CD4-positive, alpha-beta T cell treated with Interleukin-6 at 100 ng/mL for 8 hours (primary cell): ENCODE data around the gene GNG7.
"Not testable (repeated sequence)": the region's sequence is repeated elsewhere in the genome, so short reads cannot be mapped to it uniquely, and the experiment has no call there.

Source experiments
- DNase-seq: peaks from one replicate; pipeline ENCODE4 v3.0.0-alpha.2; 2020; ENCODE audit warnings: mixed read lengths, low spot score

Gene GNG7

GRCh38 chr19:2726904-2727639, 24.6 kb upstream of the GNG7 start:
- DNase-seq: no peak

- DNase-seq: no peak
These were observed 23.8 kb upstream of the GNG7 start for GRCh38 chr19:2726160-2726855.

DNA sequence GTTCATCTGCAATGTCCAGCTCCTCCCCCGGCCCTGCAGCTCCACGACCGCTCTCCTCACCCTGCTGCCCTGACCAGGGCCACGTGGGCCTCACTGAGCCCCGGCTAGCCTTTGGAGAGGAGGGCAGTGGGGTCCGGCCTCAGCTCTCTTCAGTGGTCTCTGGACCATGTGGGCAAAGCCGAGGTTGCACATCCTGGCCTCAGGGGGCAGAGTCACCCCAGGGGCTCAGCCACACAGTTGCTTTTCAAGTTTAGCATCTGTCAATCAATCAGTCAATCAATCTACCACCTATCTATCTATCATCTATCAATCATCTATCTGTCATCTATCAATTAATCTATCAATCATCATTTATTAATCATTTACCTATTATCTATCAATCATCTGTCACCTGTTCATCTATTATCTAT, 21.7 kb upstream of the GNG7 start:
- DNase-seq: no peak

- no peak for DNase-seq
These were observed 21.3 kb upstream of the GNG7 start for GRCh38 chr19:2723747-2724146.

- no peak for DNase-seq
These were observed 20.8 kb upstream of the GNG7 start for GRCh38 chr19:2723345-2723715.

- no peak for DNase-seq
These were observed 20.2 kb upstream of the GNG7 start for GRCh38 chr19:2722541-2723344.

- DNase-seq: no peak
These were observed 19.4 kb upstream of the GNG7 start for GRCh38 chr19:2721570-2722540.

DNA sequence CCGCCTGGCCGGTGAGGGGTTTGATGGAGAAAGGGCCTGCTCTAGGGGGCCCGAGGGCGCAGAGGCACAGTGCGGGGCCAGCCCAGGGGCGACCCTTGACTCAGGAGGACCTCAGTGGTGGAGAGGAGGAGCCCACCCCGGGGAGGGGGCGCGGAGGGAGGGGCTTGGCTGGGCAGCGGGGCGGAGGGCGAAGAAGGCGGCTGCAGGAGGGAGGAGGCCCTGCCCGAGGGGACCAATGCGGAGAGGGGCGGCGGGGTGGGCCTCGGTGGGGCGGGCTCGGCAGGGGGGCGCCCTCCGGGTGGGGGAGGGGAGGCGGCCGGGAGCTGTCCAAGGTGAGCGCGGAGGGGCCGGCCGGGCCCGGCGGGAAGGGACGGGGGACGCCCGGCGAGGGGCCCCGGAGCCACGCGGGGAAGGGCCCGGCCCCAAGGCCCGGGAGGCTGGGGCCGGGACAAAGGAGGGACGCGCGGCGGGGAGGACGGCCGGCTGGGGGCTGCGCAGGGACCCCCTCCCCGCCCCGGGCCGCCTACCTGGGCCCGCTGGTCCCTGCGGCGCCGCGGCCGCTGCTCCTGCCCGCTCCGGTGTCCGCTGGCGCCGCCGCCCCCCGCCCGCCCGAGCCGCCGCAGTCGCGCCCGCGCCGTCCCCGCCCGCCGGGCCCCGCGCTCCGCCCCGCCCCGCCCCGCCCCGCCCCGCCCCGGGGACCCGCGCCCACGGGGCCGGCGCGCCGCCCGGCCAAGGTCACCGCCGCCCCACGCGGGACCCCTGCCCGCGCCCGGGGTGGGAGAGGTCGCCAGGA, 18.5 kb upstream of the GNG7 start, which contains the start of gene DIRAS1:
TSS of gene DIRAS1 (minus strand) at position 596 of the 793 bp plus-strand sequence. CDS start 3,566 bp downstream, outside the sequence.
- no peak for DNase-seq

GRCh38 chr19:2719920-2720776, 17.7 kb upstream of the GNG7 start:
- DNase-seq: no peak

GRCh38 chr19:2719232-2719735, 16.8 kb upstream of the GNG7 start:
- DNase-seq: no peak

DNA sequence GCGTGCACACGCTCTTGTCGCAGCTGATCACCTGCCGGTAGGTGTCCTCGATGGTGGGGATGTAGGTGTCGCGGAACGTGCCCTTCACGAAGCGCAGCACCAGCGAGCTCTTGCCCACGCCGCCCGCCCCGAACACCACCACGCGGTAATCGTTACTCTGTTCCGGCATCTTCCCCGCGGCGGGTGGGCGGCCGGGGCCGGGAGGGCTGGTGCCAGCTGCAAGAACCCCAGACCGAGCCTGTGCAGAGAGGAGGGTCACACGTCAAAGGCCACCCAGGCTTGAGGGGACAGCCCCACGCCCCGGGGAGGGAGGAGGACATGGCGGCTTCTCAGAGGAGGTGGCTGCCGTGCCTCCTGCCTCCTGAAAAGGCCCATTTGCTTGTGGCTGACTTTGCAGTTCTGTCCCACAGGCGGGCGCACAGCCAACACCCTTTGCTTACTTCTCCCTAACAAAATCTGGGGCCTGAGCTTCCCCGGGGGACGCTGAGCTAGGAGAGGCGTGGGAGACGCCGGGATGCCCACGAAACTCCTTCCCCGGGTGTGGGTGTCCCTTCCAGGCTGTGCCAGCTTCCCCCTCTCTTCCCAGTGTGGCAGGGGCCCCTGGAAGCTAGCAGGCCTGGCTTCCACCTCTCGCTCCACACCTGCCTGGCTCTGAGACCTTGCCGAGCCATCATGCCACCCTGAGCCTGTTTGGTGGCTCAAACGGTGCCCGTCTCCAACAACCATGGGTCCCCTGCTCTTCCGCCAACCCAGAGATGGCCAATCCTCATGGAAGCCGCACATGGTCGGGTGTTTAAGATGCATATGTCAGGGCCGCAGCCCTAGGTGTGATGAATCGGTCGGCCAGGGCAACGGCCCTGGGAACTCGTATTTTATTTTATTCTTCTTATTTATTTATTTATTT, 15.4 kb upstream of the GNG7 start:
- DNase-seq: no peak

GRCh38 chr19:2716722-2717637, 14.5 kb upstream of the GNG7 start:
- no peak for DNase-seq

GRCh38 chr19:2716275-2716650, 13.8 kb upstream of the GNG7 start:
- DNase-seq: no peak

DNA sequence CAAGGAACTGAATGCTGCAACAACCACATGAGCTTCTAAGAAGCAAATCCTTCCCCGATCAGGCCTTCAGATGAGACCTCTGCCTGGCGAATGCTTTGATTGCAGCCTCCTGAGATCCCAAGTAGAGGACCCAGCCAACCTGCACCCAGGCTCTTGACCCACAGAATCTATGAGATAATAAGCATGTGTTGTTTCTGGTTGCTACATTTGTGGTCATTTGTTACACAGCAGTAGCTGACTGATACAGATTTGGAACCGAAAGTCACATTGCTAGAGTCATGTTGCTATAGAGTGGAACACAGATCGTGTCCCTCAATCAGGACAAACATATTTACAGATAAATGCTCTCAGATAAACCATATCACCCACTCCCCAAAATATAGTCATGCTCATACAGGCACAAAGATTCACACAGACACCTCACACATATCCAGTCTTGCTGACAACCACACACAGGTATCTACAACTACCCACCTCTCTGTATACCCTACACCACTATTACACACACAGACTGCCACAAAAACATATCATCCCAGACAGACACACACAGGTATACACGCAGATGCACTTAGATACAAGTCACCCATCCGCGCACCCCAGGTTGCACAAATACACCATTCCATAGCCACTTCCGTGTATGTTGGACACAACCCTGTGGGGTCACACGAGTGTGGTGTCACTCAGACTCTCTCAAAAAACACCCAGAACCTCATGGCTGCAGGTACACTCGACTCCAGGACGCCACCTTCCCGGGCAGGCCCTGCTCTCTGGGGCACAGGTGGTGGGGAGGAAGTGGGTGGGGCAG, 13.2 kb upstream of the GNG7 start:
- DNase-seq: no peak

DNA sequence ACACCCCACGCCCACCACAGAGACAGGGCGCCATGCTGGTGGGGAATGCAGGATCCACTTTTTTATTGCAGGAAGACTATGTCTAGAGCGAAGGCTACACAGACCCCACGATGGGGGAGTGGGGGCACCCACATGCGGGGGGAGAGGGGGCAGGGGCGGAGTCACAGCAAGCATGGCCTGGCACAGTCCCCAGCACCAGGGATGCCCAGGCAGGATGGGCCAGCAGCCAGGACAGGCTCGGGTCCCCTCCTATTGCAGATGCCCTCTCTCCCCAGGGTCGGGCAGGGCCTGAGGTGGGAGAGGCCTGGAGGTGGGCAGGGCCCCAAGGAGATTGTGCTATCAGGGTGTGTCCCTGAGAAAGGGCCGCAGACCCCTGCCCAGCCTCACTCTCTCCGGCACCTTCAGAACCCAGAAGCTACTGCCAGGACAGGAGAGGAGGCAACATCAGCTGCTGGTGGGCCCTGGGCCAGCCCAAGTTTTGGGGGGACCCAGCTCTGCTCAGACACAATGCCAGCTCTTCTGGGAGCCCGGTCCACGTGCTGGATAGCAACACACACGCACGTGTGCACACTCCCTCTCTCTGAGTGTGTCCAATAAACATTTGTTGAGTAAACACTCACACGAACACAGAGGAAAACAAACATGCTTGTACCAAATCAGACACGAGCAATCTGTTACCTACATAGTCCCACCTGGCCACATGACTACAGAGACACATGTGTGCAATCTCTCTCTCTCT, 12.2 kb upstream of the GNG7 start:
- DNase-seq: no peak

GRCh38 chr19:2714102-2714501, 11.6 kb upstream of the GNG7 start:
- not testable (repeated sequence) for DNase-seq
